HK-2 (cell line): ENCODE measurements around the gene RADIL.

Source experiments
- DNase-seq: peaks from one replicate; pipeline ENCODE4 v3.0.0-alpha.2; 2018; ENCODE audit not compliant: unreplicated experiment

RADIL gene

GRCh38 chr7:4792537-4793126 lies 90.9 kb downstream of the RADIL start:
- no peak for DNase-seq

DNA sequence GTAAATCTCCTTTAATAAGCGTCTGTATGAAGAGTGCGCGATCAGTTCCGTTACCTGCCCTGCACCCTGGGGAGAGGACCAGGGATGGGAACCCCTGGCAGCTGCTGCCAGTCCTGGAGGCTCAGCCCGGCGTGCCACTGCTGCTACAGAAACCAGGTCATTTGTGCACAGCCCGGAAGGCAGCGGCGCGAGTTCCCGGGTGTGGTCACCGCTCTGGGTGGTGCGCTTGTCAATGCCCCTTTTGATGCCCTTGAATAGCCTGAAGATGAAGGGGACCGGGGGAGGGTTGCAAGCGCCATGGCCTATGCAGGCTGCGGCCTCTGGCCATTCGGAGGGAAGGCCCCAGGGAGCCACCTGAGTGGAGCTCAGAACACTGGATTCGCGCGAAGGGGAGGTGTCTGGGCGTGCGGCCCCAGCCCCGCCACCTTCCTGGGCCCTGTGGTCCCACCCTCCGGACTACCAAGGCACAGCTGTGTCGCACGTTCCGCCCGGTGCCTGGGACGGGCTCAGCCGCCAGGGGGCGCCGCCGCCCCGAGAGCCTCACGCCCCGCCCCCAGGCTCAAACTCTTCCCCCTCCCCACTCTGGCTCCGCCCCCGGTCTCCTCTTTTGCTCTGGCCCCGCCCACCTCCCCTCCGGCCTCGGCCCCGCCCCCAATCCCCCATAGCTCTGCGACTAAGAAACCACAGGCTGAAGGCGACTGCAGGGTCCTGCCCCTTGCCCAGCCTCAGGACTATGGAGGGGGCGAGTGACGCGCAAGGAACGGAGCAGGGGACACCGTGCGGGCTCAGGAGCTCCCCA lies 91.6 kb downstream of the RADIL start:
- no peak for DNase-seq

DNA sequence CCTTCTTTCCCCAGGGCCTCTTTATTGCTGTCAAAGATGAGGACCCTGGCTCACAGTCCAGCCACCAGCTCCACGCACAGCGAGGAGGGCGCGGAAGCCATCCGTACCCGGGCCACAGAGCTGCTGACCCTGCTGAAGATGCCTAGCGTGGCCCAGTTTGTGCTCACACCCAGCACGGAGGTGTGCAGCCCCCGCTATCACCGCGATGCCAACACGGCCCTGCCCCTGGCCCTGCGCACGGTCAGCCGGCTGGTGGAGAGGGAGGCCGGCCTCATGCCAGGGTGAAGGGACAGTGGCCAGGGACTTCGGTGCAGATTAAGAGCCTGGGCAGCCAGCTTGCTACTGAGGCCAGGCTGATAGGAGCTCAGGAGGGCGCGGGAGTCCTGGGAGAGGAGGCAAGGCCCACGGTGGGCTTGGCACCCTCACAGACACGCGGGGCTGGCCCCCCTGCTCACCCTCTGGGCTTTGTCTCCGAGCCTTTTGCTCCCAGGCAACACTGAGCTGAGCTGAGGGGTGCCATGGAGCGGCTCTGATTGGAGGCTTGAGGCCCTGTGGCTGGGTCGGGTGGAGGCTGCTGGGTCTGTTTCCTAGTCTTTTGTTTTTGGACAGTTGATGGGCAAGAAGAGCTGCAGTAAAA lies 92.3 kb downstream of the RADIL start:
- no peak for DNase-seq

GRCh38 chr7:4790516-4790991 lies 93.0 kb downstream of the RADIL start:
- DNase-seq, result no peak

GRCh38 chr7:4790078-4790465 lies 93.4 kb downstream of the RADIL start:
- DNase-seq, result no peak

DNA sequence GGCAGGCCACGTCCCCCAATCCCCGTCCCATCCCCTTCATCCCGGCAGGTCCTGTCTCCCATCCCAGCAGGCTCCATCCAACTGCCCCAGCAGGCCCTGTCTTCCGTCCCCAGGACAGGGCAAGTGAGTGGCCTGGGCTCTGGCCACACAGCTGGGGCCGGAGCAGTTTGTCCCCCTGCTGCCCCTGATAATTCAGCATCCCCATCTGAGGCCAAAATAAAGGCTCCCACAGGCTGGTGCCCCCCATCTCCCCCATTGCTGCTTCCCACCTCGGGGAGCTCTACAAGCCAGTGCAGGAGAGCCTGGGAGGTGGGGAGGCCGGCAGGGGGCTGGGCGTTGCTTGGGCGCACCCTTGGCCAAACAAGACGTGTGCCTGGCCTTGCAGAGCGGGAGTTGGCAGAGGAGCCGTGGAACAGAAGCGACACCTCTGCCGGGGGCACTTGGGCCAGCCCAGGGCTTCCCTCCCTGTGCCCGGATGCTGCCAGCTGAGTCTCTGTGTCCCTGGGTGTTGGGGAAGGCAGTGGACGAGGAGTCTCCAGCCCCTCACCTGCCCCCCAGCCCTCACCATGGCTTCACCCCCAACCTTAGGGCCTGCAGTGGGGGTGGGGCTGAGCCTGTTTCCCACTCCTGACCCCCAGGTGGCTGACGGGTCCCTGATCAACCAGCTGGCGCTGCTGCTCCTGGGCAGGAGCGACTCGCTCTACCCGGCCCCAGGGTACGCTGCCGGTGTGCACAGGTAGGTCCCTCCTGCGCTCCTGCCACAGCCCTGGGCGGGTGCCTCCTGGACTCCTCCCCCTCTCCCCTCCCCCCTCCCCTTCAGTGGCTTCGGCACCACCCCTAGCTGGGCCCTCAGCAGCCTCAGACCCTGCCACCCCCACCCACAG lies 94.1 kb downstream of the RADIL start:
- no peak for DNase-seq

- no peak for DNase-seq
Measured at GRCh38 chr7:4788627-4789189, 94.8 kb downstream of the RADIL start.

DNA sequence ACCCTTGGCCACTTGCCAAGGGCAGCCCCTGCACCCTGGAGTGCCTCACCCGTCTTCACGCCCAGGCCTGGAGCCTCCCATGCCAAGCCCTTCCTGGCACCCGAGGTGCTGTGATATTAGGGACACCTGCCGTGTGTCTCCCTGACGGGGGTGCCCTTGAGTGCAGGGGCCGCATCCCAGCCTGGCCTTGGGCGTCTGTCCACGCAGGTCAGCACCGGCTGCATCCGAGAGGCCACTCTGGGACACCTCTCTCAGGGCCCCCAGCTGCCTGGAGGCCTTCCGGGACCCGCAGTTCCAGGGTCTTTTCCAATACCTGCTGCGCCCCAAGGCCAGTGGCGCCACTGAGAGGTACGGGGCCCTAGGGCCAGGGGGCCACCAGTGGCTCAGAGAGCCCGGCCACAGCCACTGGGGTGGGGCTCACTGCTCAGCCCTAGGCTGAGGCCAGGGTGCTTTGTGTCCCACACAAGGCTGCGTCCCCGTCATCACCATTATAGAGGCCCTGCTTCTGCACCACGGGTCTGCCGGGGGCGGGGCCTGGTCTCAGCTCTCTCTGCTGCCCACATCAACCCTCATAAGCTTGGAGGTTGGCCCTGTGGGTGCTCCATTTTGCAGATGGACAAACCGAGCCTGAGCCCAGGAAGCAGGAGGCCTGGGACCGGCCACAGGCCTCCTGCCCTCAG lies 95.4 kb downstream of the RADIL start:
- no peak for DNase-seq

GRCh38 chr7:4787541-4787940 lies 96.0 kb downstream of the RADIL start:
- DNase-seq, result no peak

DNA sequence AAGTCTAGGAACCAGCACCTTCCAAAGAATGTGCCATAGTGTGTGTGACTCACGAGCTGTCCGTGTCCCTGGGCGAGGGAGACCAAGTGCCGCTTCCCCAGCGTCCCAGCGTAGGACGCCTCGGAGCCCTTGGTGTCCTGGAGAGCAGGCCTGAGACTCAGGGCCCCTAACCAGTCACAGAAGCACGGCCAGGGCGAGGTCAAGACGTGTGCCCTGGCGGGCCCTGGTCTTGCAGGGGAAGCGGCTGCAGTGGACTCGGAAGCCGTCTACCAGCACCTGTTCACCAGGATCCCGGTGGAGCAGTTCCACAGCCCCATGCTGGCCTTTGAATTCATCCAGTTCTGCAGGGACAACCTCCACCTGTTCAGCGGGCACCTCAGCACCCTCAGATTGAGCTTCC lies 97.5 kb downstream of the RADIL start:
- no peak for DNase-seq

DNA sequence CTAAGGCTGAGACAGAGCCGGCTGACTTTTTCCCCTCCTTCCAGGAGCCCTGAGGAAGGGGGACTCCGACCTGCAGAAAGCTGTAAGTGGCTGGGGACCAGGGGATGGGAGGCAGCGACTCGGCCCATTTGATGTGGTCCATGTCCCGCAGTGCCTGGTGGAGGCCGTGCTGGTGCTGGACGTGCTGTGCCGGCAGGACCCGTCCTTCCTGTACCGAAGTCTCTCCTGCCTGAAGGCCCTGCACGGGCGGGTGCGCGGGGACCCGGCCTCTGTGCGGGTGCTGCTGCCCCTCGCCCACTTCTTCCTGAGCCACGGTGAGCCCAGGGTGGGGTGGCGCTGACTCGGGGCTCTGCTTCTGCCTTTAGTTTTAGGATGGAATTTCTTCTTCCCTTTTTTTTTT lies 98.1 kb downstream of the RADIL start:
- no peak for DNase-seq

DNA sequence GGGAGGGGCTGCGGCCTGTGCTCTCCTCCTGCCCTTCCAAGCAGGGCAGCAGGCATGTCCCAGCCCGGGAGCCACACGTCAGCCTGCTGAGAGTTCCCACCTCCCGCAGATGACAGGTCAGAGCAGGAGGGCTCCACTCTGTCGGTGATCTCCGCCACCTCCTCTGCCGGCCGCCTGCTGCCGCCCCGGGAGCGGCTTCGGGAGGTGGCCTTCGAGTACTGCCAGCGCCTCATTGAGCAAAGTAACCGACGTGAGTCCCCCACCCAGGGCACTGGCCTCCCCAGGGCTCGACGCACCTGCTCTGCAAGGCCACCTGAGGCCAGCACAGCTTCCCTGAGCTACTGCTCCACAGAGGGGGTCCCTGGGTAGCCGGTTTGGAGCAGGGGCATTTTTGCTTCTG lies 98.7 kb downstream of the RADIL start:
- no peak for DNase-seq

GRCh38 chr7:4783762-4784351 lies 99.7 kb downstream of the RADIL start:
- no peak for DNase-seq

- DNase-seq, result no peak
Measured at GRCh38 chr7:4783292-4783652, 100.2 kb downstream of the RADIL start.

- DNase-seq, result no peak
Measured at GRCh38 chr7:4782333-4783291, 100.9 kb downstream of the RADIL start.

DNA sequence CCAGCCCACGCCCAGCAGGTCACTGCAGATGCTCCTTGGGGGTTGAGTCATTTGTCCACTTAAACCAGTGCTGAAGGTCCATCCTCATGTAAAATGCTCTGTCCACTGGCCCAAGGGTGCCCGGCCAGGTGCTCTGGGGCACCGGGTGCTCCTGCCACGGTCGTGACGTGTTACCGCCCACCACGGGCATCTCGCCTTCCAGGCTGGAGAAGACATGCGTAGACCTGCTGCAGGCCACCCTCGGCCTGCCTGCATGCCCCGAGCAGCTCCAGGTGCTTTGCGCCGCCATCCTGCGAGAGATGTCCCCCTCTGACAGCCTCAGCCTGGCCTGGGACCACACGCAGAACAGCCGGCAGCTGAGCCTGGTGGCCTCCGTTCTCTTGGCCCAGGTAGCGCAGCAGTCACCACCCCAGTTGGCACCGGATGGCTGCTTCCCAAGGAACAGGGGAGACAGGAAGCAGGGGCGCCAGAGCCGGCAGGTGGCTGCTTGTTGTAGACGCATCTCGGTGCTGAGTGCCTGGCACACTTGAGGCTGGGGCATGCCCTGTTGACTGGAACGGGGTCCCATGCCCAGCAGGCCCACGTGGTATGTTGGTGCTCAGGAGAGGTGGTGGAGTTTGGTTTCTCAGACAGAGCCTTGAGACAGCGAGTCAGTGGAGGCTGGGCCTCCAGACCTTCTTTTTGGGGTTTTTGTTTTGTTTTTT lies 102.0 kb downstream of the RADIL start:
- no peak for DNase-seq

- no peak for DNase-seq
Measured at GRCh38 chr7:4779118-4779517, 104.4 kb downstream of the RADIL start.

DNA sequence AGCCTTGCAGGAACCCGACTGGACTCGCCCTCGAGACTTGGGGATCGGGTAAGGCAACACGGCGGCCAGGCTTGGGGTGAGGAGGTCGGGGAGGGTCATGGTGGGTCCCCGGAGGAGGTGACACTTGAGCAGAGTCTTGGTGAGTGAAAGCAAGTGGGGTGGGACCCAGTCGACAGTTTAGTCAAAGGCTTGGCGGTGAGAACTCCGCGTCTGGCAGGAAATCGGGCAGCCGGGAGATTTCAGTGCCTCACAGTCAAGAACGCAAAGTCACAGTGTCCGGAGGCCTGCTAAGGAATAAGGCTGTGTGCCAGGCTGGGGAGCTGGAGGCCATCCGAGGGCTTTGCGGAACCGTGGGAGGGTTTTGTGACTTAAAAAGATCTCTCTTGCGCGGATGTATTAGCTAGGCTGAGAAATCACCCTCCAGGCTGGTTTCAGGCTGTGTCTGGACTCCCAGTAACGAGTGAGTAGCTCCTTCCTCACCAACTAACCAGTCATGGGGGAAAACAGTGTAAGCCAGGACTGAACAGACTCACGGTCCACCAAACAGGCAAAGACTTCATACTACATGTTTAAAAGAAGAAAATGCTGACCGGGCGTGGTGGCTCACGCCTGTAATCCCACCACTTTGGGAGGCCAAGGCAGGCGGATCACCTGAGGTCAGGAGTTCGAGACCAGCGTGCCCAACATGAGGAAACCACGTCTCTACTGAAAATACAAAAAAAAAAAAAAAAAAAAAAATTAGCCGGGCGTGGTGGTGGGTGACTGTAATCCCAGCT lies 107.5 kb downstream of the RADIL start:
- DNase-seq, result peak; percentile 60
